Fibroblast of the aortic adventitia (primary cell): ENCODE results near the gene TMED1. TPM values are rescaled to one million over a fixed set of nuclear protein-coding genes. Genes with fewer than 3 reads are reported as not detected.

Source experiments
- DNase-seq: peaks from one replicate; pipeline ENCODE4 v3.0.0-alpha.2; 2010; ENCODE audit warnings: low read depth
- H3K4me3 ChIP-seq: 2 replicates; pipeline ENCODE4 v1.5.1; 2011; ENCODE audit warnings: low read depth, mild to moderate bottlenecking, control low read depth, low read length, moderate library complexity
- total RNA-seq: library from RNA; depleted of rRNA; stranded (reverse); fragments of >200 nt; gene quantifications from 2 replicates; pipeline ENCODE4 v1.2.3, GENCODE V29; 2012; ENCODE audit warnings: low replicate concordance
- TF ChIP-seq, protein P1 (sequence below): IDR thresholded peaks from 2 replicates; pipeline ENCODE4 v1.5.1; 2011; ENCODE audit warnings: mild to moderate bottlenecking, low read length, control low read depth, inconsistent platforms; ENCODE audit not compliant: insufficient read depth

The TMED1 gene
- total RNA-seq, 1 donor: 30.2 TPM

DNA sequence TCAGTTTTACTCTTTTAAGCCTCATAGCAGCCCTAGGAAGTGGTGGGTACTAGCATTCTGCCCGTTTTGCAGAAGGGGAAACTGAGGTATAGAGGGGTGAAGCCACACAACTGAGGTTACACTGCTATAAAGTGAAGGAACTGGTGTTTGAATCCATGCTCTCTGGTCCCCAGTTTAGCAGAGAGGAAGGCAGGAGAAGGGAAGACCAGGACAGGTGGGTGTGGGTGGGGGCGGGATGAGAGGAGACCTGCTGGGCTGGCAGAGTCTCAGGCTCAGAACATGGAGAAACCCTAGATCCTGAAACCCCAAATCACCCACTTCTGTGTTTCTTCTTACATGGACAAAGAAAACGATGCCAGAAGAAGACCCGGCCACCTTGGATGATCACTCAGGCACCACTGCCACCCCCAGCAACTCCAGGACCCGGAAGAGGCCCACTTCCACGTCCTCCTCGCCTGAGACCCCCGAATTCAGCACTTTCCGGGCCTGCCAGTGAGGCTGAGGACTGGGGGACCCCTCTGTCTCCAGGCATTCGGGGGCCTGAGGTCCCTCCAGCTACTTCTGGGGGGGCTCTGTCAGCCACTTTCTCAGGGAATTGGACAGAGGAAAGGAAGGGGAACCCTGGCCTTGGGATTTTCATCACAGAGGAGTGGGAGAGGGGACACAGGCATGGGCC is 33.0 kb upstream of the TMED1 start:
- H3K4me3 ChIP-seq: no peak overlapping the region
- DNase-seq: no peak

DNA sequence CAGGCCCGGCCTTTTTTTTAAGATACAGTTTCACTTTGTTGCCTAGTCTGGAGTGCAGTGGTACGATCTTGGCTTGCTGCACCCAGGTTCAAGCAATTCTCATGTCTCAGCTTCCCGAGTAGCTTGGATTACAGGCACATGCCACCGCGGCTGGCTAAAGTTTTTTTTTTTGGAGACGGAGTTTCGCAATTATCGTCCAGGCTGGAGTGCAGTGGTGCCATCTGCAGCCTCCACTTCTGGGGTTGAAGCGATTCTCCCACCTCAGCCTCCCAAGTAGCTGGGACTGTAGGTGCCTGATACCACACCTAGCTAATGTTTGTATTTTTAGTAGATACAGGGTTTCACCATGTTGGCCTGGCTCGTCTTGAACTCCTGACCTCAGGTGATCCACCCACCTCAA is 30.5 kb upstream of the TMED1 start:
- no peak overlapping the region for H3K4me3 ChIP-seq
- no peak for DNase-seq
- TF ChIP-seq, protein P1, sequence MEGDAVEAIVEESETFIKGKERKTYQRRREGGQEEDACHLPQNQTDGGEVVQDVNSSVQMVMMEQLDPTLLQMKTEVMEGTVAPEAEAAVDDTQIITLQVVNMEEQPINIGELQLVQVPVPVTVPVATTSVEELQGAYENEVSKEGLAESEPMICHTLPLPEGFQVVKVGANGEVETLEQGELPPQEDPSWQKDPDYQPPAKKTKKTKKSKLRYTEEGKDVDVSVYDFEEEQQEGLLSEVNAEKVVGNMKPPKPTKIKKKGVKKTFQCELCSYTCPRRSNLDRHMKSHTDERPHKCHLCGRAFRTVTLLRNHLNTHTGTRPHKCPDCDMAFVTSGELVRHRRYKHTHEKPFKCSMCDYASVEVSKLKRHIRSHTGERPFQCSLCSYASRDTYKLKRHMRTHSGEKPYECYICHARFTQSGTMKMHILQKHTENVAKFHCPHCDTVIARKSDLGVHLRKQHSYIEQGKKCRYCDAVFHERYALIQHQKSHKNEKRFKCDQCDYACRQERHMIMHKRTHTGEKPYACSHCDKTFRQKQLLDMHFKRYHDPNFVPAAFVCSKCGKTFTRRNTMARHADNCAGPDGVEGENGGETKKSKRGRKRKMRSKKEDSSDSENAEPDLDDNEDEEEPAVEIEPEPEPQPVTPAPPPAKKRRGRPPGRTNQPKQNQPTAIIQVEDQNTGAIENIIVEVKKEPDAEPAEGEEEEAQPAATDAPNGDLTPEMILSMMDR: no peak

More for the DNA sequence above, 33.0 kb upstream of the TMED1 start:
- TF ChIP-seq, protein P1: no peak

DNA sequence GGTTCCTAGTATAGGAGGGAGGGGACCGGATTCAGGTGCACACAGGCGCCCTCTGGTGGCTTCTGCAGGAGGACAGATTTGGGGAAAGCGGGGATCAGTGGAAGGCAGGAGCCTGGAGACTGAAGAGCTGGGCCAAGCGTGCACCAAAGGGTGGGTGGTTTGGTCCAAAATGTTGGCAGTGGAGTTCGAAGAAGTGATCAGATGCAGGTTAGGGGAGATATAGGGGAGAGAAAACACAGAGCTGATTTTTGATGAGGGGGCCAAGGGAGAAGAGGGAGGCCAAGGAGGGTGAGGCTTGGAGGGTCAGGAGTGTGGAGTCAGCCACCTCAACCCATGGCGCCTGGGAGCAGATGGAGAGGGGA is 28.5 kb upstream of the TMED1 start:
- no peak overlapping the region for H3K4me3 ChIP-seq
- TF ChIP-seq, protein P1: peak; percentile 93
- peak; percentile 82 for DNase-seq

DNA sequence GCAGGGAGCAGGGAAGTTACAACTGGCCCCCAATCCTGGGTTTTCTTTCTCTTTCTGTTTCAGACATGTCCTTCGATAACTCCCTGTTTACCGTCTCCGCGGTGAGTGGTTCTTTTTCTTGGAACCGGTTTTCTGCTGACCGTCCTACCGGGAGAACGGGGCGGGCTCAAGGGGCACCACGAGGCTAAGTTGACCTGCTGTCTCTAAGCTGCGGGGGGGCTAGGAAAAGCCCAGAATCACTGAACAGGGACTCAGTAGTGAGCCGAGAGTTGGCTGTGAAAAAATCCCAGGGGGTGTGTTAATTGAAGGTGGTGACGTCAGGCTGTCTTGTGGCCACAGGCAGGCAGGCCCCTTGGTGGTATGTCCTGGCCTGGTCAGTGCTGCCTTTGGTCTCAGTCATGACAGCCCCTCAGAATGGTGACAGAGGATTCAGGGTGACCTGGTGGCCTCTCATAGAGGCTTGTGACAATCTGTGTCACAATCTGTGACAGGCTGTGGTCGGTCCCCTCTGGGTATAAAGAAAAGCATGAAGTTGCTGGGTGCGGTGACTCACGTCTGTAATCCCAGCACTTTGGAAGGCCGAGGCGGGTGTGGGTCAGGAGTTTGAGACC is 27.2 kb upstream of the TMED1 start:
- no peak overlapping the region for H3K4me3 ChIP-seq
- DNase-seq: peak; percentile 61
- TF ChIP-seq, protein P1: no peak

DNA sequence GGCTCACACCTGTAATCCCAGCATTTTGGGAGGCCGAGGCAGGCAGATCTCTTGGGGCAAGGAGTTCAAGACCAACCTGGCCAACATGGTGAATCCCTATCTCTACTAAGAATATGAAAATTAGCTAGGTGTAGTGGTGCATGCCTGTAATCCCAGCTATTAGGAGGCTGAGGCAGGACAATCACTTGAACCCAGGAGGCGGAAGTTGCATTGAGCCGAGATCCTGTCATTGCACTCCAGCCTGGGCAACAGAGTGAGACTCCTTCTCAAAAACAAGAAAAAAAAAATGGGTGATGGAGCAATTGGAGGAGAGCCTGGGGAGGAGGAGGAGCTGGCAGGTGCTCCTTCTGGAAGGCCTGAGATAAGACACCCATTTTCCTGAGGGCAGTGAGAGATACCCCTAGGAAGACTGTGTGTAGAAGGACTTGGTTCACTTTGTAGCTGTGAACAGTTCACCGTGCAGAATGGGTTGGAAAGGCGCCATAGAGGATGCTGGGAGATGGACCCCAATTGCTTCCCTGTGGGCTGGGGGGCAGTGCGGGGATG is 26.6 kb upstream of the TMED1 start:
- no peak for DNase-seq
- TF ChIP-seq, protein P1: no peak
- no peak overlapping the region for H3K4me3 ChIP-seq

DNA sequence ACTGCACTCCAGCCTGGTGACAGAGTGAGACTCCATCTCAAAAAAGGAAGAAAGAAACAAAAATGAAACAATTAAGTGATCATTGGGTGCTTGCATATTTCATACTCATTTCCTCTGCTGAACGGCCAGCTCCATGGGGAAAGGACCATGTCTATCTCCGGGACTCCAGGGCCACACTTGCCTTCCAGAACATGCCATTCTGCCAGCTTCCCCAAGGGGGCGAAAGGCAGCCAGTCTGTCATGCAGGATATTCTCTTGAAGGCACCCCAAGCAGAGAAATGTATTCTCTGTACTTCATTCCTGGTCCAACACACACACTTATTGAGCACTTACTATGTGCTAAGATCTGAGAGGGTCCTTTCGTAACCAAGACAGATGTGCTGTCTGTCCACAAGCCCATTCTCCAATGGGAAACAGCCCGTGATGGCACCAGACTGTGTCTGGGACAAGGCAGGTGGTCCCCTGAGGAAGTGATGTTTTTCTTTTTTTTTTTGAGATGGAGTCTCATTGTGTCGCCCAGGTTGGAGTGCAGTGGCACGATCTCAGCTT is 25.2 kb upstream of the TMED1 start:
- DNase-seq: no peak
- TF ChIP-seq, protein P1: peak; percentile 53
- no peak overlapping the region for H3K4me3 ChIP-seq
